ENCODE measurements around the gene LRRC8D.

- TF ChIP-seq CTCF (IDR thresholded peaks at IDR 0.05 in 2 of 3, conservative IDR thresholded peaks at IDR 0.05 in 1 of 3; ENCODE audit: borderline replicate concordance in 1 of 3, insufficient read depth in 1 of 3, low read depth in 2 of 3, low read length in 2 of 3), result no peak
- no peak for TF ChIP-seq POLR2AphosphoS5 (IDR thresholded peaks at IDR 0.05; ENCODE audit: low read depth, low read length)
- no peak for TF ChIP-seq RAD21 (IDR thresholded peaks at IDR 0.05; ENCODE audit: low read depth)
Measured at GRCh38 chr1:89802841-89803240, 18.0 kb upstream of the LRRC8D start.

All from HCT116 (cell line).